Mesenchymal stem cell (in vitro differentiated cells and primary cell): ENCODE measurements around the gene SYT12.

Experiments used
- DNase-seq: peaks from one replicate; pipeline ENCODE4 v3.0.0-alpha.2; 2013
- H2AFZ ChIP-seq: one replicate; pipeline ENCODE4 v1.6.1; 2013; ENCODE audit warnings: low read depth, mild to moderate bottlenecking, control low read depth, inconsistent platforms, low read length, moderate library complexity
- H2AK5ac ChIP-seq: 2 replicates; pipeline ENCODE4 v1.6.1; 2013; ENCODE audit warnings: low read length, moderate library complexity, mild to moderate bottlenecking, inconsistent platforms; ENCODE audit not compliant: severe bottlenecking
- H2BK120ac ChIP-seq: one replicate; pipeline ENCODE4 v1.6.1; 2013; ENCODE audit warnings: low read depth, mild to moderate bottlenecking, inconsistent platforms, low read length, moderate library complexity
- H2BK12ac ChIP-seq, 2 experiments: one replicate each; pipeline ENCODE4 v1.6.1; 2013; ENCODE audit warnings: inconsistent platforms in 2 of 2, low read length in 2 of 2, mild to moderate bottlenecking in 2 of 2, moderate library complexity in 2 of 2, control low read depth in 1 of 2
- H2BK15ac ChIP-seq: one replicate; pipeline ENCODE4 v1.6.1; 2013; ENCODE audit warnings: mild to moderate bottlenecking, low read depth, inconsistent platforms; ENCODE audit not compliant: poor library complexity, severe bottlenecking
- H2BK5ac ChIP-seq: 2 replicates; pipeline ENCODE4 v1.6.1; 2013; ENCODE audit warnings: low read depth, mild to moderate bottlenecking, low read length, control low read depth, inconsistent platforms; ENCODE audit not compliant: poor library complexity, severe bottlenecking
- H3K14ac ChIP-seq, 2 experiments: one replicate each; pipeline ENCODE4 v1.6.1; 2013; ENCODE audit warnings: inconsistent platforms in 2 of 2, low read length in 2 of 2, control low read depth in 1 of 2, mild to moderate bottlenecking in 1 of 2, moderate library complexity in 1 of 2
- H3K18ac ChIP-seq, 2 experiments: one replicate each; pipeline ENCODE4 v1.6.1; 2013; ENCODE audit warnings: inconsistent platforms in 2 of 2, low read length in 2 of 2, control low read depth in 1 of 2, low read depth in 1 of 2, mild to moderate bottlenecking in 1 of 2
- H3K23ac ChIP-seq, 2 experiments: one replicate each; pipeline ENCODE4 v1.6.1; 2013; ENCODE audit warnings: inconsistent platforms in 2 of 2, low read length in 2 of 2, mild to moderate bottlenecking in 2 of 2, moderate library complexity in 2 of 2, control low read depth in 1 of 2
- H3K27ac ChIP-seq: 2 replicates; pipeline ENCODE4 v1.5.1; 2013; ENCODE audit warnings: mild to moderate bottlenecking, moderate library complexity, low read length, control low read depth, inconsistent platforms; ENCODE audit not compliant: poor library complexity, severe bottlenecking
- H3K27me3 ChIP-seq, 2 experiments: 2 replicates each; pipeline versions ENCODE4 v1.6.1 to v1.7.0; 2013; ENCODE audit warnings: low read length in 2 of 2, mild to moderate bottlenecking in 2 of 2, moderate library complexity in 2 of 2, control low read depth in 1 of 2, inconsistent platforms in 1 of 2; ENCODE audit not compliant: control insufficient read depth in 1 of 2, insufficient read depth in 1 of 2
- H3K36me3 ChIP-seq, 2 experiments: 2 replicates each; pipeline versions ENCODE4 v1.6.1 to v1.7.0; 2013; ENCODE audit warnings: low read length in 2 of 2, control low read depth in 1 of 2, inconsistent platforms in 1 of 2, low read depth in 1 of 2, mild to moderate bottlenecking in 1 of 2; ENCODE audit not compliant: insufficient read depth in 2 of 2, control insufficient read depth in 1 of 2
- H3K4ac ChIP-seq, 2 experiments: one replicate each; pipeline ENCODE4 v1.6.1; 2013; ENCODE audit warnings: inconsistent platforms in 2 of 2, low read length in 2 of 2, mild to moderate bottlenecking in 2 of 2, moderate library complexity in 2 of 2, control low read depth in 1 of 2, low read depth in 1 of 2
- H3K4me1 ChIP-seq: 2 replicates; pipeline ENCODE4 v1.6.1; 2013; ENCODE audit warnings: low read depth, low read length, control low read depth; ENCODE audit not compliant: control insufficient read depth, insufficient read depth
- H3K4me2 ChIP-seq: 2 replicates; pipeline ENCODE4 v1.6.1; 2013; ENCODE audit warnings: low read length, mild to moderate bottlenecking, inconsistent platforms; ENCODE audit not compliant: poor library complexity, severe bottlenecking
- H3K4me3 ChIP-seq, 2 experiments: 2 replicates each; pipeline versions ENCODE4 v1.5.1 to v1.7.0; 2013; ENCODE audit warnings: low read length in 2 of 2, mild to moderate bottlenecking in 2 of 2, control low read depth in 1 of 2, low read depth in 1 of 2; ENCODE audit not compliant: insufficient read depth in 1 of 2
- H3K79me1 ChIP-seq: replicated peaks from 2 replicates; pipeline ENCODE4 v1.6.1; 2013; ENCODE audit warnings: mild to moderate bottlenecking, control low read depth, low read length, inconsistent platforms; ENCODE audit not compliant: poor library complexity, severe bottlenecking
- H3K9ac ChIP-seq: 2 replicates; pipeline ENCODE4 v1.7.0; 2013; ENCODE audit warnings: mild to moderate bottlenecking, low read length, moderate library complexity
- H3K9me3 ChIP-seq: 2 replicates; pipeline ENCODE4 v1.7.0; 2013; ENCODE audit warnings: mild to moderate bottlenecking, low read length; ENCODE audit not compliant: control insufficient read depth
- H4K8ac ChIP-seq: one replicate; pipeline ENCODE4 v1.6.1; 2013; ENCODE audit warnings: inconsistent platforms, mild to moderate bottlenecking, low read length, moderate library complexity
- H4K91ac ChIP-seq: one replicate; pipeline ENCODE4 v1.6.1; 2013; ENCODE audit warnings: mild to moderate bottlenecking, low read length, inconsistent platforms
- WGBS: methylation state at CpG from one replicate; pipeline ENCODE4 v1.1.7; 2013; ENCODE audit warnings: mixed read lengths; 5-methylcytosine and 5-hydroxymethylcytosine counted together

SYT12 gene

DNA sequence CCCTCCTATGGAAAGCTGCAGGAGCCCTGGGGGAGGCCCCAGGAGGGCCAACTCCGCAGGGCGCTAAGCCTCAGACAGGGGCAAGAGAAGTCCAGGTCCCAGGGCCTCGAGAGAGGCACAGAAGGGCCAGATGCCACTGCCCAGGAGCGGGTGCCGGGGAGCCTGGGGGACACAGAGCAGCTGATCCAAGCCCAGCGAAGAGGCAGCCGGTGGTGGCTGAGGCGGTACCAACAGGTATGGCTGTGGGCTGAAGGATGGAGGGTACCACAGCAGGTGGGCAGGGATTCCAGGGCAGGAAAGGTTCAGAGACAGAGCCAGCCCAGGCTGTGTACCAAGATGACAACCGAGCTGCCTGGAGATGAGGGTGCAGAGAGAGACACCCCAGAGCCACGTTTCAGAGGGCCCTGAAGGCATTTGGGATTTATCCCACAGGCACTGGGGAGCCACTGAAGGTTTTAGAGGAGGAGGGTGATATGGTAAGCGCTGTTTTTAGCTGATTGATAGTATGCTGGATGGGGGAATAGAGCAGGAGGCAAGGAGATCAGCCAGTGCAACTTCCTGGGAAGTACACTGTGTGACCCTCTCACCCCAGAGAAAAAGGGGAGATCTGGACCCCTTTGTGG, 47.4 kb upstream of the SYT12 start:
- Histone ChIP-seq H3K4me2 (no peak overlapping the region), H4K8ac (no peak overlapping the region), H3K9ac (no peak overlapping the region), H3K4ac (no peak overlapping the region), H2BK12ac (peak overlapping the region; percentile 38 to 84), H3K79me1 (no peaks in the 10 kb centered on the region), H3K4me3 (no peak overlapping the region), H2BK15ac (peak overlapping the region; percentile 86), H3K36me3 (no peaks in the 10 kb centered on the region), H3K14ac (no peak overlapping the region), H3K18ac (peak overlapping the region in 1 of 2 experiments; percentile 63), H2BK120ac (no peak overlapping the region), H3K4me1 (peaks cover 7% of the 10 kb centered on the region), H2BK5ac (no peak overlapping the region), H3K23ac (no peak overlapping the region), H4K91ac (peak overlapping the region; percentile 94), H3K27ac (no peak overlapping the region), H3K27me3 (no peaks in the 10 kb centered on the region), H3K9me3 (peaks cover 6% of the 10 kb centered on the region), H2AFZ (no peak overlapping the region), H2AK5ac (peak overlapping the region; percentile 68)
- 81% methylated on average over 11 of the region's 11 CpGs for WGBS
- DNase-seq: no peak

DNA sequence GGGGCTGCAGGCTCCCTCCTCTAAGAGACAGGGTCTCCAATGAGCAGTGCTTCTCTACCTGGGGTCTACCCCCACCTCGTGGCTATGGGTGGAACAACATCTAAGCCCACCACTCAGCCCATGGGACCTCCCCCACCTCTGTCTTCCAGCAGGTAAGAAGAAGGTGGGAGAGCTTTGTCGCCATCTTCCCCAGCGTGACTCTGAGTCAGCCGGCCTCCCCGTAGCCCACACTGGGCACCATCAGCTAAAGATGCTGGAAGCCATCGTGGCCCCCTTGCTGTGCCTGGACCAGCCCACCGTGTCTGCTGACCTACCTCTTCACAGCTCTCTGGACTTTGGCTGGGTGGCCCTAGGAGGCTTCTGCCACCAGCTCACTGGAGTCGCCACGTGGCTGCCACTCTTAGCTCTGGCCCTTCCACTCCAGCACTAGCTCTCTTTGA, 46.9 kb upstream of the SYT12 start:
- H3K79me1 ChIP-seq: no peaks in the 10 kb centered on the region
- H3K23ac ChIP-seq: no peak overlapping the region
- H3K27ac ChIP-seq: no peak overlapping the region
- no peak overlapping the region for H3K14ac ChIP-seq
- H2AFZ ChIP-seq: no peak overlapping the region
- peaks cover 7% of the 10 kb centered on the region for H3K4me1 ChIP-seq
- no peak overlapping the region for H2BK15ac ChIP-seq
- H2BK5ac ChIP-seq: no peak overlapping the region
- no peak overlapping the region for H2AK5ac ChIP-seq
- H3K4ac ChIP-seq: no peak overlapping the region
- WGBS: 53% methylated on average over 9 of the region's 9 CpGs
- H3K9ac ChIP-seq: no peak overlapping the region
- H3K27me3 ChIP-seq: no peaks in the 10 kb centered on the region
- H3K18ac ChIP-seq: no peak overlapping the region
- H4K8ac ChIP-seq: no peak overlapping the region
- peaks cover 6% of the 10 kb centered on the region for H3K9me3 ChIP-seq
- no peak overlapping the region for H3K4me2 ChIP-seq
- no peak overlapping the region for H3K4me3 ChIP-seq
- H3K36me3 ChIP-seq: no peaks in the 10 kb centered on the region
- H4K91ac ChIP-seq: no peak overlapping the region
- H2BK120ac ChIP-seq: no peak overlapping the region
- H2BK12ac ChIP-seq: no peak overlapping the region
- DNase-seq: no peak

DNA sequence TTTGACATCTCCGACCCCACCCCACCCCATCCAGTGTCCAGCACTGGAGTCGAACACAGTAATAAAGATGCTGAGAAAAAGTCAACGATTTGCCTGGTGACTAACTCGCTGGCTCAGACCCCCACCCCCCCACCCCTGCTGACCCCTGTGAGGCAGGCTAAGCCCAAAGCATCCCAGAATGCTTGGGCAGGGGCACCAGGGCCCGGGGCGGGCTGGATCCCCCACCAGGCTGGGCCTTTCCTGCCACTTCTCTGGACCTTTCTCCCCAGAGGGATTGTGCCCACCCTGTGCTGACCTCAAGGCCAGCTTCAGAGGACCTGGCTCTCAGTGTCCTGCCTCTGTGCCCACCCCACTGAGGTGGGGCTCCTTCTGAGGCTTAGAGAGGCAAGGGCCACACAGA, 46.0 kb upstream of the SYT12 start:
- Histone ChIP-seq H3K4me2 (no peak overlapping the region), H3K9me3 (peaks cover 6% of the 10 kb centered on the region), H3K9ac (no peak overlapping the region), H2BK120ac (no peak overlapping the region), H3K23ac (no peak overlapping the region), H3K4ac (no peak overlapping the region), H3K4me1 (peaks cover 4% of the 10 kb centered on the region), H4K8ac (no peak overlapping the region), H4K91ac (no peak overlapping the region), H3K36me3 (no peaks in the 10 kb centered on the region), H2BK5ac (no peak overlapping the region), H3K27ac (no peak overlapping the region), H2BK12ac (no peak overlapping the region), H2BK15ac (no peak overlapping the region), H3K18ac (no peak overlapping the region), H2AK5ac (peak overlapping the region; percentile 30), H3K14ac (no peak overlapping the region), H3K27me3 (no peaks in the 10 kb centered on the region), H2AFZ (no peak overlapping the region), H3K4me3 (no peak overlapping the region), H3K79me1 (no peaks in the 10 kb centered on the region)
- no peak for DNase-seq
- 85% methylated on average over 5 of the region's 6 CpGs for WGBS

DNA sequence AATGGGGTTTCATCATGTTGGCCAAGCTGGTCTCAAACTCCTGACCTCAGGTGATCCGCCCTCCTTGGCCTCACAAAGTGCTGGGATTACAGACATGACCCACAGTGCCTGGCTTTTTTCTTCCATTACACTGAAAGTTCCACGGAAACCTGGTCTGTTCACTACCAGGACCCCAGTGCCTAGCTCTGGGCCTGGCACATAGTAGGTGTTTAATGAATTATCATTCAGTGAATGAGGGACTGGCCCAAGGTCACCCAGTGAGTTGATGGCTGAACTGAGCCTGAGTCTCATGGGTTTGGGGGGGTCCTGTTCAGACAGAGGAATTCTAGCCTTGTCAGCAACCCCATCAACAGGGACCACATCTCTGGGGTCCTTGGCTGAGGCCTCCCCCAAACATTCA, 44.7 kb upstream of the SYT12 start:
- H3K79me1 ChIP-seq: no peaks in the 10 kb centered on the region
- no peak overlapping the region for H3K4me3 ChIP-seq
- DNase-seq: no peak
- no peak overlapping the region for H2AK5ac ChIP-seq
- no peak overlapping the region for H3K23ac ChIP-seq
- H2BK15ac ChIP-seq: no peak overlapping the region
- H3K9me3 ChIP-seq: peaks cover 6% of the 10 kb centered on the region
- H3K18ac ChIP-seq: no peak overlapping the region
- no peak overlapping the region for H2BK5ac ChIP-seq
- peaks cover 7% of the 10 kb centered on the region for H3K4me1 ChIP-seq
- H3K27me3 ChIP-seq: no peaks in the 10 kb centered on the region
- no peaks in the 10 kb centered on the region for H3K36me3 ChIP-seq
- H3K27ac ChIP-seq: no peak overlapping the region
- no peak overlapping the region for H3K9ac ChIP-seq
- no peak overlapping the region for H3K4ac ChIP-seq
- H3K14ac ChIP-seq: no peak overlapping the region
- no peak overlapping the region for H2AFZ ChIP-seq
- H4K8ac ChIP-seq: no peak overlapping the region
- no peak overlapping the region for H2BK120ac ChIP-seq
- no peak overlapping the region for H2BK12ac ChIP-seq
- 100% methylated on average over 1 of the region's 2 CpGs for WGBS
- H3K4me2 ChIP-seq: no peak overlapping the region
- no peak overlapping the region for H4K91ac ChIP-seq
